ENCODE results near the gene ZNF555.

DNA sequence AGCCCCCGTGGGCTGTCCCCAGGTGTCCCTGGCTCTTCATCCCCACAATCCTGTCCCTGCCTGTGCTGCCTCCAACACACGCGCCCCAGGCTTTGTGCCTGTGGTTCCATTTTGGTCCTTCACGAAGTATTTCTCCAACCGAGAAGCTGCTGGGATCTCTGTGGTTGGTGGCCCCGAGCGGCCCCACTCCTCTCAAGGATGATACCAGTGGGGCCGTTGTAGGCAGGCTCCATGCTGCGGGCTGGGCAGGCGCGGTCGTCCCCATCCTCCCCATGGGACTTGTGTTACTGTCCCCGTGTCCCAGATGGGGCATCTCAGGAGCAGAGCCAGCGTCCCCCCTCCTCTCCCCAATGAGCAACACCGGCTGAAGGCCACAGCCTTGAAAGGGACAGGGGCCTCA lies 25.4 kb upstream of the ZNF555 start:
- TF ChIP-seq POLR2AphosphoS5 (IDR thresholded peaks at IDR 0.05; ENCODE audit: low read depth, low read length), result no peak
- no peak for TF ChIP-seq TAF1 (IDR thresholded peaks at IDR 0.05; ENCODE audit: borderline replicate concordance, insufficient read depth, low read length)
- TF ChIP-seq, protein P1, sequence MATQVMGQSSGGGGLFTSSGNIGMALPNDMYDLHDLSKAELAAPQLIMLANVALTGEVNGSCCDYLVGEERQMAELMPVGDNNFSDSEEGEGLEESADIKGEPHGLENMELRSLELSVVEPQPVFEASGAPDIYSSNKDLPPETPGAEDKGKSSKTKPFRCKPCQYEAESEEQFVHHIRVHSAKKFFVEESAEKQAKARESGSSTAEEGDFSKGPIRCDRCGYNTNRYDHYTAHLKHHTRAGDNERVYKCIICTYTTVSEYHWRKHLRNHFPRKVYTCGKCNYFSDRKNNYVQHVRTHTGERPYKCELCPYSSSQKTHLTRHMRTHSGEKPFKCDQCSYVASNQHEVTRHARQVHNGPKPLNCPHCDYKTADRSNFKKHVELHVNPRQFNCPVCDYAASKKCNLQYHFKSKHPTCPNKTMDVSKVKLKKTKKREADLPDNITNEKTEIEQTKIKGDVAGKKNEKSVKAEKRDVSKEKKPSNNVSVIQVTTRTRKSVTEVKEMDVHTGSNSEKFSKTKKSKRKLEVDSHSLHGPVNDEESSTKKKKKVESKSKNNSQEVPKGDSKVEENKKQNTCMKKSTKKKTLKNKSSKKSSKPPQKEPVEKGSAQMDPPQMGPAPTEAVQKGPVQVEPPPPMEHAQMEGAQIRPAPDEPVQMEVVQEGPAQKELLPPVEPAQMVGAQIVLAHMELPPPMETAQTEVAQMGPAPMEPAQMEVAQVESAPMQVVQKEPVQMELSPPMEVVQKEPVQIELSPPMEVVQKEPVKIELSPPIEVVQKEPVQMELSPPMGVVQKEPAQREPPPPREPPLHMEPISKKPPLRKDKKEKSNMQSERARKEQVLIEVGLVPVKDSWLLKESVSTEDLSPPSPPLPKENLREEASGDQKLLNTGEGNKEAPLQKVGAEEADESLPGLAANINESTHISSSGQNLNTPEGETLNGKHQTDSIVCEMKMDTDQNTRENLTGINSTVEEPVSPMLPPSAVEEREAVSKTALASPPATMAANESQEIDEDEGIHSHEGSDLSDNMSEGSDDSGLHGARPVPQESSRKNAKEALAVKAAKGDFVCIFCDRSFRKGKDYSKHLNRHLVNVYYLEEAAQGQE (IDR thresholded peaks at IDR 0.05; ENCODE audit: insufficient read depth in 1 of 2, low read depth in 2 of 2, low read length in 2 of 2), result no peak
- TF ChIP-seq SIN3A (IDR thresholded peaks at IDR 0.05; ENCODE audit: borderline replicate concordance, insufficient read depth, low read length), result no peak
